Liver (tissue), 9 donors: ENCODE data around the gene GPR183. TPM values are rescaled to one million over a fixed set of nuclear protein-coding genes. Genes with fewer than 3 reads are reported as not detected.

ENCODE experiments used
- DNase-seq: peaks from one replicate; pipeline ENCODE4 v3.0.0-alpha.2; 2017; ENCODE audit warnings: low spot score
- H3K27ac ChIP-seq, 2 donors: one replicate each; pipeline ENCODE4 v1.7.0; 2013; ENCODE audit warnings: inconsistent platforms in 2 of 2, low read length in 2 of 2, control low read depth in 1 of 2, low read depth in 1 of 2, mild to moderate bottlenecking in 1 of 2
- H3K27me3 ChIP-seq, 4 donors: one replicate each; pipeline versions ENCODE4 v1.6.1 to v1.7.0; 2013; ENCODE audit warnings: low read length in 3 of 4, inconsistent platforms in 1 of 4, mild to moderate bottlenecking in 1 of 4, moderate library complexity in 1 of 4; ENCODE audit not compliant: control insufficient read depth in 4 of 4, insufficient read depth in 4 of 4
- H3K36me3 ChIP-seq, 4 donors: one replicate each; pipeline versions ENCODE4 v1.6.1 to v1.7.0; 2013; ENCODE audit warnings: low read length in 3 of 4, mild to moderate bottlenecking in 3 of 4, low read depth in 1 of 4, moderate library complexity in 1 of 4; ENCODE audit not compliant: control insufficient read depth in 4 of 4, insufficient read depth in 3 of 4
- H3K4me1 ChIP-seq, 4 donors: one replicate each; pipeline versions ENCODE4 v1.6.1 to v1.7.0; 2013; ENCODE audit warnings: low read length in 3 of 4, mild to moderate bottlenecking in 3 of 4, moderate library complexity in 1 of 4; ENCODE audit not compliant: control insufficient read depth in 4 of 4, insufficient read depth in 4 of 4
- H3K4me3 ChIP-seq, 3 donors: one replicate each; pipeline versions ENCODE4 v1.6.1 to v1.7.0; 2013; ENCODE audit warnings: low read length in 3 of 3, control low read depth in 1 of 3, low read depth in 1 of 3, mild to moderate bottlenecking in 1 of 3
- H3K9ac ChIP-seq, 2 donors: one replicate each; pipeline ENCODE4 v1.7.0; 2013; ENCODE audit warnings: low read length in 2 of 2, mild to moderate bottlenecking in 2 of 2, moderate library complexity in 2 of 2, control low read depth in 1 of 2, low read depth in 1 of 2
- H3K9me3 ChIP-seq, 4 donors: one replicate each; pipeline versions ENCODE4 v1.6.1 to v1.7.0; 2013; ENCODE audit warnings: low read length in 3 of 4; ENCODE audit not compliant: control insufficient read depth in 4 of 4
- ATF3 ChIP-seq: IDR thresholded peaks from 2 replicates; pipeline ENCODE4 v1.6.1; 2016; ENCODE audit warnings: antibody characterized with exemption
- CTCF ChIP-seq: fragments of 150-350 bp; IDR thresholded peaks from 2 replicates; pipeline ENCODE4 v1.5.1; 2017; ENCODE audit warnings: improper control_type of control experiment, low read depth, low read length; ENCODE audit not compliant: missing input control
- EGR1 ChIP-seq, 2 donors: IDR thresholded peaks; 2 replicates each; pipeline ENCODE4 v1.6.1; 2016 to 2018; ENCODE audit warnings: antibody characterized with exemption in 2 of 2, low read depth in 2 of 2
- FOXA1 ChIP-seq: IDR thresholded peaks from 2 replicates; pipeline ENCODE4 v1.6.1; 2016; ENCODE audit warnings: antibody characterized with exemption
- FOXA2 ChIP-seq: IDR thresholded peaks from 2 replicates; pipeline ENCODE4 v1.6.1; 2016; ENCODE audit warnings: antibody characterized with exemption
- GABPA ChIP-seq, 2 donors: IDR thresholded peaks in 1 of 2; conservative IDR thresholded peaks in 1 of 2; 2 replicates each; pipeline ENCODE4 v1.6.1; 2016; ENCODE audit warnings: antibody characterized with exemption in 2 of 2, mild to moderate bottlenecking in 1 of 2, moderate library complexity in 1 of 2
- HNF4A ChIP-seq, 2 donors: conservative IDR thresholded peaks; 2 replicates each; pipeline ENCODE4 v1.6.1; 2016; ENCODE audit warnings: antibody characterized with exemption in 2 of 2, mild to moderate bottlenecking in 2 of 2
- JUND ChIP-seq, 2 donors: IDR thresholded peaks; 2 replicates each; pipeline ENCODE4 v1.6.1; 2016; ENCODE audit warnings: antibody characterized with exemption in 2 of 2
- MAX ChIP-seq: IDR thresholded peaks from 2 replicates; pipeline ENCODE4 v1.6.1; 2016; ENCODE audit warnings: antibody characterized with exemption
- NR2F2 ChIP-seq: IDR thresholded peaks from 2 replicates; pipeline ENCODE4 v1.6.1; 2016; ENCODE audit warnings: antibody characterized with exemption
- RAD21 ChIP-seq, 2 donors: IDR thresholded peaks; 2 replicates each; pipeline ENCODE4 v1.6.1; 2016; ENCODE audit warnings: antibody characterized with exemption in 2 of 2, mild to moderate bottlenecking in 2 of 2
- REST ChIP-seq: IDR thresholded peaks from 2 replicates; pipeline ENCODE4 v1.6.1; 2016; ENCODE audit warnings: antibody characterized with exemption, mild to moderate bottlenecking
- RXRA ChIP-seq, 2 donors: IDR thresholded peaks; 2 replicates each; pipeline ENCODE4 v1.6.1; 2017 to 2018; ENCODE audit warnings: antibody characterized with exemption in 2 of 2, mild to moderate bottlenecking in 1 of 2
- TAF1 ChIP-seq: conservative IDR thresholded peaks from 2 replicates; pipeline ENCODE4 v1.6.1; 2016; ENCODE audit warnings: antibody characterized with exemption, mild to moderate bottlenecking
- YY1 ChIP-seq: IDR thresholded peaks from 2 replicates; pipeline ENCODE4 v1.6.1; 2016; ENCODE audit warnings: antibody characterized with exemption, mild to moderate bottlenecking
- ZBTB33 ChIP-seq: IDR thresholded peaks from 2 replicates; pipeline ENCODE4 v1.6.1; 2016; ENCODE audit warnings: antibody characterized with exemption
- WGBS: extraction: QIAGEN DNeasy Blood & Tissue Kit; methylation state at CpG from one replicate; pipeline ENCODE4 v1.1.7; 2013; 5-methylcytosine and 5-hydroxymethylcytosine counted together
- polyA plus RNA-seq, 2 donors: library from polyadenylated mRNA; stranded (reverse) in 1 of 2; unstranded in 1 of 2; fragments of 200-250 nt in 1 of 2; fragments of >200 nt in 1 of 2; fragmentation: Nextera tagmentation in 1 of 2; extraction: Ambion mirVana in 1 of 2; gene quantifications; one replicate each; pipeline versions ENCODE4 v1.2.1 to v1.2.3, GENCODE V29; 2013 to 2015
- total RNA-seq, 2 donors: library from RNA; depleted of rRNA; stranded (reverse); fragments of >200 nt; gene quantifications; one replicate each; pipeline ENCODE4 v1.2.3, GENCODE V29; 2014
- donor health status: healthy.
- donor health status: healthy.
- donor health status: healthy.
- donor health status: healthy.
- donor health status: healthy.

GPR183 gene
- total and polyA plus RNA-seq, 4 donors: 0.89 to 4.3 (median 2.9) TPM

- 86% methylated on average over 3 of the region's 3 CpGs for WGBS
- Histone ChIP-seq H3K27ac (no peak overlapping the region), H3K9ac (no peak overlapping the region), H3K36me3 (peaks cover 0 to 3% (median 0%) of the 10 kb centered on the region in 4 donors), H3K27me3 (no peaks in the 10 kb centered on the region), H3K4me3 (no peak overlapping the region), H3K4me1 (peaks cover 0 to 12% (median 6%) of the 10 kb centered on the region in 4 donors), H3K9me3 (no peaks in the 10 kb centered on the region)
- no peak for DNase-seq
- TF ChIP-seq ATF3 (no peak), FOXA1 (no peak), RAD21 (IDR thresholded peaks at IDR 0.05) (no peak), HNF4A (conservative IDR thresholded peaks at IDR 0.05) (no peak), NR2F2 (no peak), MAX (no peak), YY1 (no peak)
These were observed 16.3 kb downstream of the GPR183 start for GRCh38 chr13:99290894-99291293.

- WGBS: 87% methylated on average over 7 of the region's 7 CpGs
- H3K9me3 ChIP-seq: no peaks in the 10 kb centered on the region
- no peak overlapping the region for H3K4me3 ChIP-seq
- TF ChIP-seq ATF3: no peak
- TF ChIP-seq FOXA1: no peak
- no peak for TF ChIP-seq NR2F2
- TF ChIP-seq FOXA2: no peak
- TF ChIP-seq YY1: no peak
- no peak for TF ChIP-seq TAF1
- TF ChIP-seq GABPA (IDR thresholded peaks at IDR 0.05 in 1 of 2, conservative IDR thresholded peaks at IDR 0.05 in 1 of 2): no peak
- no peak for TF ChIP-seq REST
- no peak for TF ChIP-seq JUND (IDR thresholded peaks at IDR 0.05)
- no peak for TF ChIP-seq ZBTB33
- TF ChIP-seq CTCF: no peak
- no peak for TF ChIP-seq RXRA (IDR thresholded peaks at IDR 0.05)
- TF ChIP-seq RAD21 (IDR thresholded peaks at IDR 0.05): no peak
- no peak for TF ChIP-seq EGR1 (IDR thresholded peaks at IDR 0.05; ENCODE audit: low read depth in 2 of 2)
- no peak for DNase-seq
- no peak overlapping the region for H3K27ac ChIP-seq
- peaks cover 2 to 16% (median 13%) of the 10 kb centered on the region in 4 donors for H3K4me1 ChIP-seq
- H3K27me3 ChIP-seq: no peaks in the 10 kb centered on the region
- H3K36me3 ChIP-seq: peaks cover 0 to 3% (median 0%) of the 10 kb centered on the region in 4 donors
- H3K9ac ChIP-seq: no peak overlapping the region
These were observed 17.4 kb downstream of the GPR183 start for GRCh38 chr13:99289674-99290337.
